ENCODE data around the gene CLEC16A. TPM values are rescaled to one million over a fixed set of nuclear protein-coding genes. Genes with fewer than 3 reads are reported as not detected.

Gene CLEC16A
- total RNA-seq, 4 donors from 2014 or later, result 38.2 to 153 (median 92.7) TPM

DNA sequence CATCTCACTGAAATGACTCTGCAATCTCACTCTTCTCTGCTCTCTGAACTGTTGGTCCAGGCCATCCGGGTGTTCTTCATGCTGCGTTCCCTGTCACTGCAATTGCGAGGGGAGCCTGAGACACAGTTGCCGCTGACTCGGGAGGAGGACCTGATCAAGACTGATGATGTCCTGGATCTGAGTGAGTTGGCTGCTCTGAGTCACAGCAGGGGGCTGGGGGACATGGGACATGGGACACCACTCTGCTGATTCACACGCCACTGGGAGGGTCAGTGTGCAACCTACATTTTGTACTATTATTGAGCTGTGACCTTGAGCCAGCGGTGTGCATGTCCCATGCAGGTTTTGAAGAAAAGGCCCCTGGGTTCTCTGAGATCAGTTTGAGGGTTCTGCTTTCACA is 116.5 kb downstream of the CLEC16A start:
- no peak for DNase-seq
- in situ Hi-C loops (cut with MboI; ENCODE audit: low pct_ligation_motif_present in 1 of 4, low pct_unique_long_range_greater_than_20kb in 1 of 4, low sequenced_read_pairs in 3 of 4) (no loop called here), intact Hi-C loops (cut with DNase I; ENCODE audit: low total_unique reads) (no loop called here)
- H3K36me3 ChIP-seq, result peaks cover 0 to 10% (median 0%) of the 10 kb centered on the region in 4 donors
- no peaks in the 10 kb centered on the region for H3K27me3 ChIP-seq
- H3K4me1 ChIP-seq, result peaks cover 0 to 8% (median 0%) of the 10 kb centered on the region in 4 donors
- H3K4me3 ChIP-seq, result no peak overlapping the region
- no peak for TF ChIP-seq POLR2AphosphoS5 (IDR thresholded peaks at IDR 0.05)
- no peak for TF ChIP-seq EP300 (IDR thresholded peaks at IDR 0.05; ENCODE audit: low read depth)
- TF ChIP-seq, protein P1, sequence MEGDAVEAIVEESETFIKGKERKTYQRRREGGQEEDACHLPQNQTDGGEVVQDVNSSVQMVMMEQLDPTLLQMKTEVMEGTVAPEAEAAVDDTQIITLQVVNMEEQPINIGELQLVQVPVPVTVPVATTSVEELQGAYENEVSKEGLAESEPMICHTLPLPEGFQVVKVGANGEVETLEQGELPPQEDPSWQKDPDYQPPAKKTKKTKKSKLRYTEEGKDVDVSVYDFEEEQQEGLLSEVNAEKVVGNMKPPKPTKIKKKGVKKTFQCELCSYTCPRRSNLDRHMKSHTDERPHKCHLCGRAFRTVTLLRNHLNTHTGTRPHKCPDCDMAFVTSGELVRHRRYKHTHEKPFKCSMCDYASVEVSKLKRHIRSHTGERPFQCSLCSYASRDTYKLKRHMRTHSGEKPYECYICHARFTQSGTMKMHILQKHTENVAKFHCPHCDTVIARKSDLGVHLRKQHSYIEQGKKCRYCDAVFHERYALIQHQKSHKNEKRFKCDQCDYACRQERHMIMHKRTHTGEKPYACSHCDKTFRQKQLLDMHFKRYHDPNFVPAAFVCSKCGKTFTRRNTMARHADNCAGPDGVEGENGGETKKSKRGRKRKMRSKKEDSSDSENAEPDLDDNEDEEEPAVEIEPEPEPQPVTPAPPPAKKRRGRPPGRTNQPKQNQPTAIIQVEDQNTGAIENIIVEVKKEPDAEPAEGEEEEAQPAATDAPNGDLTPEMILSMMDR (IDR thresholded peaks at IDR 0.05), result no peak
- no peak for TF ChIP-seq POLR2A (IDR thresholded peaks at IDR 0.05)
- WGBS, 2 donors (ENCODE audit: low coverage in 1 of 2), result 96% methylated on average over 7 of the region's 7 CpGs; no CpG with 5 or more reads in 1 of the 2 donors
- H3K9me3 ChIP-seq, result no peaks in the 10 kb centered on the region
- H3K27ac ChIP-seq, result no peak overlapping the region

DNA sequence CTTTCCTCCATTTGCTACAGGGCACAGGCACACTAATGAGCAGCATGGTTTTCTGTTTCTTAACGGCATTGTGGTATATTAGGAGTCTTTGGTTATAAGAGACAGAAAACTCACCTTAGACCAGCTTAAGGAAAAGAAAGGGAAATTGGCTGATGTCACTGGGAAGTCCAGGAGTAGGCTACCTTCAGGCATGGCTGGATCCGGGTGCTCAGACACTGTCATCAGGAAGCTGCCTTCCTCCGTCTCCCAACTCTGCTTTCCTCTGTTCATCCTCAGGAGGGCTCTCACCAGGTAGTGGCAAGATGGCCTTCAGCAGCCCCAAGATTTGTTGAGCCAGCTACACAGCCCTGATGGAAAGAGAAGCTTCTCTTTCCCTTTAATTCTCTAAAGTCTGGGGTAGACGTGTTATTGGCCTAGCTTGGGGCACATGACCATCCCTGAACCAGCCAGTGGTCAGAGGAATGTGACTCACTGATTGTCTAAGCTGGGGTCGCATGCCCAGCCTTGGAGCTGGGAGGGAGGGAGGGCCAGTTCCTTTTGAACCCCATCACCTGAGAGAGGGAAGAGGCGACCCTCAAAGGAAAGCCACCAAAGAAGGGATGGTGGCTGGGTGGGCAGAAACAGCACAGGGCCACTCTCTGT is 117.4 kb downstream of the CLEC16A start:
- DNase-seq, result no peak
- H3K27me3 ChIP-seq, result no peaks in the 10 kb centered on the region
- no peaks in the 10 kb centered on the region for H3K9me3 ChIP-seq
- TF ChIP-seq POLR2A (IDR thresholded peaks at IDR 0.05), result no peak
- TF ChIP-seq, protein P1 (IDR thresholded peaks at IDR 0.05), result no peak
- no peak for TF ChIP-seq POLR2AphosphoS5 (IDR thresholded peaks at IDR 0.05)
- TF ChIP-seq EP300 (IDR thresholded peaks at IDR 0.05; ENCODE audit: low read depth), result no peak
- intact Hi-C loops (cut with DNase I; ENCODE audit: low total_unique reads), result no loop called here
- peaks cover 0 to 8% (median 0%) of the 10 kb centered on the region in 4 donors for H3K4me1 ChIP-seq
- peaks cover 0 to 10% (median 0%) of the 10 kb centered on the region in 4 donors for H3K36me3 ChIP-seq
- in situ Hi-C loops (cut with MboI; ENCODE audit: low pct_ligation_motif_present in 1 of 4, low pct_unique_long_range_greater_than_20kb in 1 of 4, low sequenced_read_pairs in 3 of 4), result no loop called here
- no peak overlapping the region for H3K4me3 ChIP-seq
- WGBS, 2 donors (ENCODE audit: low coverage in 1 of 2), result 85% methylated on average over 6 of the region's 6 CpGs; no CpG with 5 or more reads in 1 of the 2 donors
- H3K27ac ChIP-seq, result no peak overlapping the region

DNA sequence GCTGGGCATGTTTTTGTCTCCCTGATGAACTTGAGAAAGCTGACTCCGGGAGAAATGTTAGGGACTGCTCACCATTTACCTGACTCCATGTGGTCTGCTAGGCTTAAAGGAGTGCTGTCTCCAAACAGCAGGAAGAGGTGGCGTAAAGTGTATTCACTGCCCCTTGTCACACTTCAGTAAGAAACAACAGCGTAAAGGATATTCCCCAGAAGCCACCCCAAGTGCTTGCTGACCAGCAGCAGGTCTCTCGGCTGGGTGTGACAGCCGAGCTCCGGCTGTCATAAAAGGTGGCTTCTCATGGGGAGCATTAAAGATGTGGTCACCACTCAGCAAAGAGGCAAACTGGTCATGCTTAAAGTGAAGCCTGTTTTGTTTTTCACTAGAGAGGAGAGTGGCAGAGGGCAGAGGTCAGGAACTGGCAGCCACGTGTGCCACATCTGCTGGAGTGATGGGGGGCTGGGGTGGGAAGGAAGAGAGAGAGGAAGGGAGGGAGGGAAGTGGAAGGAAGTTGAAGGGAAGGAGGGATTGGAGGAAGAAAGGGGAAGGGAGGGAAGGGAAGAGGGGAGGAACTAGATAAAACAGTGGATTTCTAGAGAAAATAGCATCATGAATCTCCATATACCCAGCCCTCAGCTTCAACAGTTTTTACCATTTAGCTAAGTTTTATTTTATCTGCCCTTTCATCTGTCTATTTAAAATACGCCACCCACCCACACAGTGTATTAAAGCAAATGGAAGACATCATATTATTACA is 119.3 kb downstream of the CLEC16A start:
- no peak overlapping the region for H3K4me3 ChIP-seq
- in situ Hi-C loops (cut with MboI; ENCODE audit: low pct_ligation_motif_present in 1 of 4, low pct_unique_long_range_greater_than_20kb in 1 of 4, low sequenced_read_pairs in 3 of 4), result no loop called here
- 85 to 92% methylated on average over 2 to 8 of the region's 8 CpGs for WGBS, 2 donors (ENCODE audit: low coverage in 1 of 2)
- TF ChIP-seq POLR2A (IDR thresholded peaks at IDR 0.05) (no peak), EP300 (IDR thresholded peaks at IDR 0.05; ENCODE audit: low read depth) (no peak), POLR2AphosphoS5 (IDR thresholded peaks at IDR 0.05) (no peak)
- TF ChIP-seq, protein P1 (IDR thresholded peaks at IDR 0.05), result no peak
- intact Hi-C loops (cut with DNase I; ENCODE audit: low total_unique reads), result no loop called here
- H3K9me3 ChIP-seq, result no peaks in the 10 kb centered on the region
- DNase-seq, result no peak
- H3K4me1 ChIP-seq, result no peaks in the 10 kb centered on the region
- no peak overlapping the region for H3K27ac ChIP-seq
- H3K27me3 ChIP-seq, result no peaks in the 10 kb centered on the region
- peaks cover 0 to 10% (median 0%) of the 10 kb centered on the region in 4 donors for H3K36me3 ChIP-seq

DNA sequence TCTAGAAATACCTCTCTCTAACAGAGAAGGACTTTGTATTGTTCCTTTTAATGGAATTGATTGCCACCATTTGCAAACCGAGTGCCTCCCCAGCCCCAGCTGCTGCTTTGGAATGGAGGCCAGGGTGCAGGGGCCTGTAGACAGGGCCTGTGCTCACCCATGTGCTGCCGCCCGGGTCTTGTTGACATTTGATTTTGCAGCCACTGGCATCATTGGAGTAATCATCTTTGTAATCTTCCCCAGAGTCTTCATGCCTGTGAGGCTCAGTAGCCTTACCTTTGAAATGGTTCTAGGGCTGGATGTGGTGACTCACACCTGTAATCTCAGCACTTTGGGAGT is 119.8 kb downstream of the CLEC16A start:
- H3K27ac ChIP-seq, result no peak overlapping the region
- peaks cover 0 to 10% (median 0%) of the 10 kb centered on the region in 4 donors for H3K36me3 ChIP-seq
- WGBS, 2 donors (ENCODE audit: low coverage in 1 of 2), result 87 to 93% methylated on average over 3 of the region's 3 CpGs
- no peaks in the 10 kb centered on the region for H3K9me3 ChIP-seq
- intact Hi-C loops (cut with DNase I; ENCODE audit: low total_unique reads), result no loop called here
- no peak for DNase-seq
- H3K4me3 ChIP-seq, result no peak overlapping the region
- no peaks in the 10 kb centered on the region for H3K4me1 ChIP-seq
- H3K27me3 ChIP-seq, result no peaks in the 10 kb centered on the region
- TF ChIP-seq, protein P1 (IDR thresholded peaks at IDR 0.05), result no peak
- TF ChIP-seq POLR2AphosphoS5 (IDR thresholded peaks at IDR 0.05), result no peak
- no peak for TF ChIP-seq POLR2A (IDR thresholded peaks at IDR 0.05)
- TF ChIP-seq EP300 (IDR thresholded peaks at IDR 0.05; ENCODE audit: low read depth), result no peak
- in situ Hi-C loops (cut with MboI; ENCODE audit: low pct_ligation_motif_present in 1 of 4, low pct_unique_long_range_greater_than_20kb in 1 of 4, low sequenced_read_pairs in 3 of 4), result no loop called here

All from transverse colon (tissue), 4 donors.